Peyer's patch (tissue), 4 donors: ENCODE data around the gene ADAMTS16.

Experiments
- POLR2A ChIP-seq, 2 donors: fragments of 450-650 bp; IDR thresholded peaks; one replicate each; pipeline ENCODE4 v1.5.1; 2017; ENCODE audit warnings: antibody characterized with exemption in 2 of 2, mild to moderate bottlenecking in 2 of 2, moderate library complexity in 2 of 2
- TF ChIP-seq, protein P1 (sequence below), 6 experiments: fragments of 450-650 bp in 4 of 6; fragments of 200-600 bp in 2 of 6; sonication (generic) in 1 of 6; IDR thresholded peaks; one replicate each; pipeline ENCODE4 v1.5.1; 2017 to 2019; ENCODE audit warnings: antibody characterized with exemption in 6 of 6, mild to moderate bottlenecking in 3 of 6, moderate library complexity in 1 of 6

DNA sequence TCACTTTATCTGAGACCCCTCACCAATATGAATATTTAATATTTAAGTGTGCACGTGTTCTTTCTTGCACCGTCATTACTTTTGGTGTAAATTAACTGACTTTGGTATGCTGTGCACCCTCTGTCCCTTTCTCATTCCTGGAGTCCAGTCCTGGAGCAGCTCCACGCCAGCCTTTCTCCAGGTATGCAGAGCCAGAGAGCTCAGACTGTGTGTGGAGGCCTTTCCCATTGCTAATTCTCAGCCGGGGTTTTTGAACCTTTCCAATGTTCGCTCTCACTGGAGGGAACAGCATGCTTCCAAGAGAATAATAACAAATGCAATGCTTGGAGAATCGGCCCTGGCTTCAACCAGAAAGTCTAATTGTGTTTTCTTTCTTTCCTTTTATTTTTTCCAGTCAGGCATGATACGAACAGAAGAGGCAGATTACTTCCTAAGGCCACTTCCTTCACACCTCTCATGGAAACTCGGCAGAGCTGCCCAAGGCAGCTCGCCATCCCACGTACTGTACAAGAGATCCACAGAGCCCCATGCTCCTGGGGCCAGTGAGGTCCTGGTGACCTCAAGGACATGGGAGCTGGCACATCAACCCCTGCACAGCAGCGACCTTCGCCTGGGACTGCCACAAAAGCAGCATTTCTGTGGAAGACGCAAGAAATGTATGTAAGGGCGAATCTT lies 41.7 kb downstream of the ADAMTS16 start:
- no peak for TF ChIP-seq POLR2A (IDR thresholded peaks at IDR 0.05)
- TF ChIP-seq, protein P1, sequence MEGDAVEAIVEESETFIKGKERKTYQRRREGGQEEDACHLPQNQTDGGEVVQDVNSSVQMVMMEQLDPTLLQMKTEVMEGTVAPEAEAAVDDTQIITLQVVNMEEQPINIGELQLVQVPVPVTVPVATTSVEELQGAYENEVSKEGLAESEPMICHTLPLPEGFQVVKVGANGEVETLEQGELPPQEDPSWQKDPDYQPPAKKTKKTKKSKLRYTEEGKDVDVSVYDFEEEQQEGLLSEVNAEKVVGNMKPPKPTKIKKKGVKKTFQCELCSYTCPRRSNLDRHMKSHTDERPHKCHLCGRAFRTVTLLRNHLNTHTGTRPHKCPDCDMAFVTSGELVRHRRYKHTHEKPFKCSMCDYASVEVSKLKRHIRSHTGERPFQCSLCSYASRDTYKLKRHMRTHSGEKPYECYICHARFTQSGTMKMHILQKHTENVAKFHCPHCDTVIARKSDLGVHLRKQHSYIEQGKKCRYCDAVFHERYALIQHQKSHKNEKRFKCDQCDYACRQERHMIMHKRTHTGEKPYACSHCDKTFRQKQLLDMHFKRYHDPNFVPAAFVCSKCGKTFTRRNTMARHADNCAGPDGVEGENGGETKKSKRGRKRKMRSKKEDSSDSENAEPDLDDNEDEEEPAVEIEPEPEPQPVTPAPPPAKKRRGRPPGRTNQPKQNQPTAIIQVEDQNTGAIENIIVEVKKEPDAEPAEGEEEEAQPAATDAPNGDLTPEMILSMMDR (IDR thresholded peaks at IDR 0.05) = no peak
